Osteoblast (primary cell): ENCODE data around the gene AMBP. TPM values are rescaled to one million over a fixed set of nuclear protein-coding genes. Genes with fewer than 3 reads are reported as not detected.

Experiments used
- DNase-seq: peaks from one replicate; pipeline ENCODE4 v3.0.0; 2011; ENCODE audit warnings: low spot score, mixed read lengths; ENCODE audit not compliant: insufficient read length; ENCODE audit errors: missing footprints
- H2AFZ ChIP-seq: 2 replicates; pipeline ENCODE4 v1.6.0; 2011; ENCODE audit warnings: mild to moderate bottlenecking, low read length
- H3K27ac ChIP-seq: 2 replicates; pipeline ENCODE4 v1.5.1; 2011; ENCODE audit warnings: mild to moderate bottlenecking, low read depth, low read length, moderate library complexity
- H3K27me3 ChIP-seq: 2 replicates; pipeline ENCODE4 v1.6.0; 2012; ENCODE audit warnings: mild to moderate bottlenecking, control low read depth, inconsistent platforms, low read length, moderate library complexity; ENCODE audit not compliant: insufficient read depth
- H3K36me3 ChIP-seq: 2 replicates; pipeline ENCODE4 v1.5.1; 2011; ENCODE audit warnings: mild to moderate bottlenecking, low read length, control low read depth, moderate library complexity; ENCODE audit not compliant: insufficient read depth
- H3K4me1 ChIP-seq: 2 replicates; pipeline ENCODE4 v1.5.1; 2011; ENCODE audit warnings: mild to moderate bottlenecking, low read length, control low read depth, moderate library complexity; ENCODE audit not compliant: insufficient read depth
- H3K4me2 ChIP-seq: 2 replicates; pipeline ENCODE4 v1.6.0; 2011; ENCODE audit warnings: mild to moderate bottlenecking, low read length; ENCODE audit not compliant: insufficient read depth
- H3K4me3 ChIP-seq: fragments of 200-600 bp; sonication (generic); 3 replicates; pipeline ENCODE4 v1.5.1; 2012; ENCODE audit warnings: mild to moderate bottlenecking, low read length, inconsistent platforms; ENCODE audit not compliant: insufficient read depth
- H3K79me2 ChIP-seq: 2 replicates; pipeline ENCODE4 v1.6.0; 2012; ENCODE audit warnings: mild to moderate bottlenecking, low read length, control low read depth, inconsistent platforms; ENCODE audit not compliant: insufficient read depth
- H3K9me3 ChIP-seq: 2 replicates; pipeline ENCODE4 v1.5.1; 2011; ENCODE audit warnings: low read depth, low read length, control low read depth
- H4K20me1 ChIP-seq: 2 replicates; pipeline ENCODE4 v1.6.0; 2012; ENCODE audit warnings: mild to moderate bottlenecking, low read length, control low read depth; ENCODE audit not compliant: insufficient read depth
- CTCF ChIP-seq: IDR thresholded peaks from 2 replicates; pipeline ENCODE4 v1.5.1; 2011; ENCODE audit warnings: mild to moderate bottlenecking, low read depth, low read length, moderate library complexity; ENCODE audit errors: extremely low read depth
- total RNA-seq: library from RNA; depleted of rRNA; stranded (reverse); fragments of >200 nt; gene quantifications from 2 replicates; pipeline ENCODE4 v1.2.3, GENCODE V29; 2012

The AMBP gene
- total RNA-seq, 1 donor, result not detected

DNA sequence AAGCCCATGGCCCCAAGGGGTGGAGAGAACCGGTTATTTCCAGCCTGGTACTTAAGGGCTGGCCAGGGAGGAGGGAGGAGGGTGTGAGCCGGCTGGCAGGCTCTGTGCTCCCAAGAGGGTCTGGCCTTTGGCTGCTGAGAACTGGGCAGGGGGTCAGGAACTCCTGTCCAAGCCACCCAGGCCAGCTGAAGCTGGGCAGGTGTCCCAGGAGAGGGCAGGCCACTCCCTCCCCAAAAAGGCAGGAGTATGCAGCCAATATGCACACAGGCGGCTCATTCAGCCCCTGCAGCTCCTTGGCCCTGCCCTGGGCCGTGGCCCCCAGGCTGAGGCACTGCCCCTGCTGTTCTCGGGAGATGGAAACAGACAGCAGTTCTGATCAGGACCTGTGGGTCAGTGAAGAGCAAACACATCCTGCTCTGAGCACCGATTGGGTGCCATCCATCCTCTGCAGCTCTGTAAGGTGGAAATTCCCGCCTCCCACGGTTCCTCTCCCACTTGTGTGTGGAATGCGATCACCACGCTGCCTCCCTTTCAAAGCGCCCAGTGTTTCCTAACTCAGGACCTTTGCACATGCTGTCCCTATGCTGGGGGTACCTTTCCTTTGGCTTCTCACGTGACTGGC, 38.1 kb upstream of the AMBP start:
- Histone ChIP-seq H3K4me2 (no peak overlapping the region), H3K9me3 (no peaks in the 10 kb centered on the region), H3K4me3 (no peak overlapping the region), H3K36me3 (no peaks in the 10 kb centered on the region), H3K27ac (no peak overlapping the region), H4K20me1 (no peaks in the 10 kb centered on the region), H3K79me2 (no peaks in the 10 kb centered on the region), H3K27me3 (peaks cover 31% of the 10 kb centered on the region), H2AFZ (no peak overlapping the region), H3K4me1 (peaks cover 20% of the 10 kb centered on the region)
- DNase-seq, result peak; percentile 58
- no peak for TF ChIP-seq CTCF

DNA sequence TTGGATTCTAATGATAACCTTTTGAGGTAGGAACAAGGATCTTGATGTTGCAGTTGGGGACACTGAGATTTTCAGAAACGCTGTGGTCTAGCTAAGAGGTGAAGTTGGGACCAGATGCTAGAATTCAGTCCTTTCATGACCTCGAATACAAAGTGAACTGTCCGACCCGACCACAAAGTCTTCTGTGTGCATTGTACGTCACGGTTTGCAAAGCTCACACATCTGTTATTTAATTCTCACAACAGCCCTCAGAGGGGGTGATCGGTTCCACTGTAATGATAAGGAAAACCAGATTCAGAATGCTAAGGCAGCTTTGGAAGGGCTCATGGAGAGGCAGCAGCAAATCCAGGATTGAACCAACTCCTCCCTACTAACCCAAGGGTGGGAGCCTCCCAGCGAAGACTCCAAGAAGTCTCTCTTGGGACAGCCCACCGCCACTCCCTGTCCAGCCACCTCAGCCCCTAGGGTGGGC, 37.6 kb upstream of the AMBP start:
- no peaks in the 10 kb centered on the region for H3K9me3 ChIP-seq
- DNase-seq, result peak; percentile 17
- H3K4me2 ChIP-seq, result no peak overlapping the region
- H3K79me2 ChIP-seq, result no peaks in the 10 kb centered on the region
- H3K4me3 ChIP-seq, result no peak overlapping the region
- H3K27ac ChIP-seq, result no peak overlapping the region
- no peaks in the 10 kb centered on the region for H4K20me1 ChIP-seq
- H3K36me3 ChIP-seq, result no peaks in the 10 kb centered on the region
- no peak for TF ChIP-seq CTCF
- H3K27me3 ChIP-seq, result peaks cover 31% of the 10 kb centered on the region
- peaks cover 19% of the 10 kb centered on the region for H3K4me1 ChIP-seq
- no peak overlapping the region for H2AFZ ChIP-seq

DNA sequence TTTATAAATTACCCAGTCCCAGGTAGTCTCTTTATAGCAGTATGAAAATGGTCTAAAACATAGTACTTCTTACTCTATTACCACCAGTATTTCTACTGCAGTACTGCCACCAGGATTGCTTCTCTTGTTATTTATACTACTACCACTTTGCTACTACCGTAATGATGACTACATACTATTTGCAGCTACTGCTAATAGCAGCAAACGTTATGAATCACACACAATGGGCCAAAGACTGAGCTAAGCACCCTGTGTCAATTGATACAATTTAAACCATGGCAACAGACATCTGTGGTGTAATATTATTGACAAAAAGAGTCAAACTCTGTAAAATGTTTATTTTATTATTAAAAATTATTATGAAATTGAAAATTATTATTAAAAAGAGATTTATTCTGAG, 36.3 kb upstream of the AMBP start:
- Histone ChIP-seq H3K4me1 (peaks cover 26% of the 10 kb centered on the region), H2AFZ (no peak overlapping the region), H3K36me3 (no peaks in the 10 kb centered on the region), H3K27me3 (peaks cover 30% of the 10 kb centered on the region), H3K4me3 (no peak overlapping the region), H3K27ac (no peak overlapping the region), H3K79me2 (no peaks in the 10 kb centered on the region), H3K9me3 (no peaks in the 10 kb centered on the region), H3K4me2 (no peak overlapping the region), H4K20me1 (no peaks in the 10 kb centered on the region)
- peak; percentile 76 for DNase-seq
- no peak for TF ChIP-seq CTCF

DNA sequence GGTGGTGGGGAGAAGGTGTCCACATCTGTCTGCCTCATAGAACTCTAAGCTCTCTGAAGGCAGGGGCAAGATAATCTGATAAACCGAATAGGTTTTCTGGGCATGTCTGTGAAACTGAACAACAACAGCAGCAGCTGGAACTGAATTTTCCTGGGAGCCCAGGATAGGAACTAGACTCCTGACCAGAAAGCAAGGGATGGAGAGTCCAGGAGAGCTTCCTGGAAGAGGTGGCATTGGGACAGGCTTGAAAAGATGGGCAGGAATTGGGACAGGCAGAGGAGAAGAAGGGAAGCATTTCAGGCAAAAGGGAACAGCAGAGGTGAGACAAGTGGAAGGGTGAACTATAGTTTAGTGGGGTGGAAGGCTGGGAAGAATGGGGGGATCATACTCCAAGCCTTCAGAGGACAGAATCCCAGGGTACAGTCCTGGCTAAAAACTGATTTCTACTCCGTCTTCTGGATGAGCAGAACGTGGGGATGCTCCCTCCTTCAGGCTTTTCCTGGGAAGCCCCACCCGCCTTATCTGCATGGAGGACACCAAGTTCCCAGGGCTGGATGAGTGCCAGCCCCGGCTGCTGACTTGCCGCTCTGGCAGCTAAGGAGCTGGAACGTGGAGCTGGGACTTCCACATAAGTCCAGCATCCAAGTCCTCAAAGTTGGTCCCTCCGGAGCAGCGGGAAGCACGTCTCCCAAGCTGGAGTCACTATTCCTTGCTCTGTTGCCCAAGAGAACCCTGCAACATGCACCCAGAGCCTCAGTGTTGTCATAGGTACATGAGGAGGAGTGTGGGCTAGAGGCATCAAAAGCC, 34.9 kb upstream of the AMBP start:
- H3K4me2 ChIP-seq, result peak overlapping the region; percentile 12

More for the DNA sequence above, 34.9 kb upstream of the AMBP start:
- Histone ChIP-seq H3K27me3 (peaks cover 16% of the 10 kb centered on the region), H3K27ac (no peak overlapping the region), H3K79me2 (no peaks in the 10 kb centered on the region), H2AFZ (no peak overlapping the region), H3K9me3 (no peaks in the 10 kb centered on the region), H3K36me3 (no peaks in the 10 kb centered on the region), H3K4me1 (peaks cover 26% of the 10 kb centered on the region), H3K4me3 (no peak overlapping the region), H4K20me1 (no peaks in the 10 kb centered on the region)
- peak; percentile 78 for DNase-seq
- TF ChIP-seq CTCF, result no peak
